Ovary (tissue), 3 donors: ENCODE measurements around the gene KRT27.

Experiments
- CTCF ChIP-seq, 3 donors: fragments of 450-650 bp in 2 of 3; fragments of 200-600 bp in 1 of 3; IDR thresholded peaks; one replicate each; pipeline versions ENCODE4 v1.5.1 to v1.8.0; 2016 to 2022; ENCODE audit warnings: antibody characterized with exemption in 3 of 3, mild to moderate bottlenecking in 1 of 3
- EP300 ChIP-seq: sonication (generic); formaldehyde crosslinking; IDR thresholded peaks from one replicate; pipeline ENCODE4 v1.6.1; 2017; ENCODE audit warnings: antibody characterized with exemption
- POLR2A ChIP-seq: fragments of 450-650 bp; IDR thresholded peaks from one replicate; pipeline ENCODE4 v1.6.1; 2017; ENCODE audit warnings: antibody characterized with exemption, mild to moderate bottlenecking, moderate library complexity
- donor health status: DM: no; HTN: no; CAD: no.

- TF ChIP-seq CTCF (IDR thresholded peaks at IDR 0.05) (no peak), POLR2A (no peak), EP300 (no peak)
Observed at GRCh38 chr17:40821536-40821935, 39.2 kb upstream of the KRT27 start.
